ENCODE data around the gene DNAH5. TPM values are rescaled to one million over a fixed set of nuclear protein-coding genes. Genes with fewer than 3 reads are reported as not detected.

Gene DNAH5
- total and polyA plus RNA-seq, 2 of the 13 experiments (the other 11 are each of a cell fraction or from before 2014, with no cell fraction given), result 0.09 TPM

GRCh38 chr5:13917061-13917460 is 27.4 kb downstream of the DNAH5 start (continued):
- TF ChIP-seq, protein P1, sequence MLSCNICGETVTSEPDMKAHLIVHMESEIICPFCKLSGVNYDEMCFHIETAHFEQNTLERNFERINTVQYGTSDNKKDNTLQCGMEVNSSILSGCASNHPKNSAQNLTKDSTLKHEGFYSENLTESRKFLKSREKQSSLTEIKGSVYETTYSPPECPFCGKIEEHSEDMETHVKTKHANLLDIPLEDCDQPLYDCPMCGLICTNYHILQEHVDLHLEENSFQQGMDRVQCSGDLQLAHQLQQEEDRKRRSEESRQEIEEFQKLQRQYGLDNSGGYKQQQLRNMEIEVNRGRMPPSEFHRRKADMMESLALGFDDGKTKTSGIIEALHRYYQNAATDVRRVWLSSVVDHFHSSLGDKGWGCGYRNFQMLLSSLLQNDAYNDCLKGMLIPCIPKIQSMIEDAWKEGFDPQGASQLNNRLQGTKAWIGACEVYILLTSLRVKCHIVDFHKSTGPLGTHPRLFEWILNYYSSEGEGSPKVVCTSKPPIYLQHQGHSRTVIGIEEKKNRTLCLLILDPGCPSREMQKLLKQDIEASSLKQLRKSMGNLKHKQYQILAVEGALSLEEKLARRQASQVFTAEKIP (CRISPR knock-in tag; IDR thresholded peaks at IDR 0.05; ENCODE audit: borderline replicate concordance), result no peak
- TF ChIP-seq NR2F2 (IDR thresholded peaks at IDR 0.05; ENCODE audit: borderline replicate concordance, low read depth), result no peak

DNA sequence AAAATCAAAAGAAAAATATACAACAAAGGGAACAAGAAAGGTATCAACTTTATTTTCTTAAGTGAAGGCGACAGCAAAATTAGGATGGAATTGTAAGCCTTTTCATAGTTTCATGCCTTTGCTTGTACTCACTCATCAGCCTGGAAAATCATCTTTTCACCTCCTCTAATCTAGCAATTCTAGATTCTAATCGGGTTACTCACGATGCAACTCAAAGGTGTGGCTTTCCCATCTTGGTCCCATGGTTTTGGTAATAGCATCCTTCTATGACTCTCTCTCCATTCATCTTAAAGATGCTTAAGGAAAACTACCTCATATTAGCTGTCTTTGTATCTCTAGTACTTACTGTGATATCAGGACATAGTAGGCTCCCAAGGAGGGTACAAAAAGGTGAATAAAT is 30.5 kb downstream of the DNAH5 start:
- Histone ChIP-seq H3K9ac (ENCODE audit: insufficient read depth, low read depth, low read length) (no peak overlapping the region), H3K79me2 (ENCODE audit: insufficient read depth, low read length) (no peaks in the 10 kb centered on the region), H3K4me2 (ENCODE audit: low read depth, low read length) (no peak overlapping the region), H3K9me3 (ENCODE audit: low read length) (no peaks in the 10 kb centered on the region), H2AFZ (ENCODE audit: low read length) (no peak overlapping the region), H3K36me3 (replicated peaks in 1 of 2; ENCODE audit: control insufficient read depth in 1 of 2, insufficient read depth in 2 of 2, low read length in 2 of 2) (no peaks in the 10 kb centered on the region), H4K20me1 (ENCODE audit: insufficient read depth, low read length) (no peaks in the 10 kb centered on the region), H3K27me3 (ENCODE audit: control insufficient read depth in 1 of 2, insufficient read depth in 2 of 2, low read length in 2 of 2) (no peaks in the 10 kb centered on the region), H3K27ac (ENCODE audit: extremely low read length, insufficient read depth, low read length) (no peak overlapping the region), H3K4me1 (ENCODE audit: insufficient read depth, low read length) (no peaks in the 10 kb centered on the region), H3K4me3 (replicated peaks in 1 of 3; ENCODE audit: insufficient read depth in 1 of 3, low read depth in 2 of 3, low read length in 3 of 3) (no peak overlapping the region)
- DNase-seq (ENCODE audit: low spot score), result no peak
- ATAC-seq, result no peak
- POLR2A ChIA-PET, result no interaction called here
- 11% methylated on average over 3 of the region's 3 CpGs for WGBS (ENCODE audit: low lambda C conversion rate)
- no peak for FAIRE-seq
- TF ChIP-seq HMG20B (CRISPR knock-in tag; conservative IDR thresholded peaks at IDR 0.05) (no peak), SSRP1 (CRISPR knock-in tag; IDR thresholded peaks at IDR 0.05) (no peak), MED8 (CRISPR knock-in tag; IDR thresholded peaks at IDR 0.05; ENCODE audit: insufficient replicate concordance) (no peak)
- CTCF ChIA-PET (ENCODE audit: low intra/inter-chr PET ratio, low total read pairs), result no interaction called here
- no TSS peak for BruUV-seq (replicated peaks)
- in situ Hi-C loops (cut with HindIII; ENCODE audit: extremely low pct_ligation_motif_present, low pct_unique_long_range_greater_than_20kb), result no loop called here
- intact Hi-C loops (cut with micrococcal nuclease; ENCODE audit: unreplicated experiment), result no loop called here
